HL-60 (cell line): ENCODE measurements around the gene GUCD1.
"Not testable (repeated sequence)": the region's sequence is repeated elsewhere in the genome, so short reads cannot be mapped to it uniquely, and the experiment has no call there.

ENCODE experiments used
- DNase-seq, 2 experiments: peaks; one replicate each; pipeline ENCODE4 v3.0.0-alpha.2; 2010 to 2020; ENCODE audit warnings: low read depth in 1 of 2, low spot score in 1 of 2
- H3K27ac ChIP-seq: fragments of 250-450 bp; sonication (Bioruptor Pico); replicated peaks from 2 replicates; pipeline ENCODE4 v1.5.1; 2020; ENCODE audit warnings: mild to moderate bottlenecking, moderate library complexity
- H3K27me3 ChIP-seq: fragments of 250-450 bp; sonication (Bioruptor Pico); 2 replicates; pipeline ENCODE4 v1.5.1; 2021; ENCODE audit warnings: mild to moderate bottlenecking, moderate library complexity; ENCODE audit not compliant: insufficient read depth, poor library complexity, severe bottlenecking
- H3K4me3 ChIP-seq: replicated peaks from 2 replicates; pipeline ENCODE4 v1.5.1; 2011; ENCODE audit warnings: mild to moderate bottlenecking, control low read depth, low read length; ENCODE audit not compliant: insufficient read depth
- GABPA ChIP-seq: IDR thresholded peaks from 2 replicates; pipeline ENCODE4 v1.6.1; 2012; ENCODE audit warnings: low read depth
- POLR2AphosphoS5 ChIP-seq: IDR thresholded peaks from 2 replicates; pipeline ENCODE4 v1.6.1; 2012; ENCODE audit warnings: low read depth
- REST ChIP-seq: IDR thresholded peaks from 2 replicates; pipeline ENCODE4 v1.6.1; 2012; ENCODE audit warnings: low read depth; ENCODE audit not compliant: insufficient replicate concordance
- SPI1 ChIP-seq: IDR thresholded peaks from 2 replicates; pipeline ENCODE4 v1.6.1; 2012; ENCODE audit warnings: low read depth, mild to moderate bottlenecking, borderline replicate concordance
- long read RNA-seq: library from polyadenylated mRNA; unstranded; transcript quantifications from one replicate; pipeline ENCODE4 v2.0.0, GENCODE V29; 2020
- TF ChIP-seq, protein P1 (sequence below): IDR thresholded peaks from one replicate; pipeline ENCODE4 v1.5.1; 2011; ENCODE audit warnings: low read length, control low read depth, inconsistent platforms; ENCODE audit not compliant: insufficient read depth

The GUCD1 gene
- long read RNA-seq, transcript GUCD1-206 (6 exons, 3,613 nt) = major isoform, 32 of 73 reads
- long read RNA-seq, transcript GUCD1-203 (6 exons, 1,606 nt) = minor isoform, 13 of 73 reads
- long read RNA-seq, partial matches to known transcripts = 0 of 73 reads
- long read RNA-seq, other reads (novel, unspliced or antisense) = 22 of 73 reads

DNA sequence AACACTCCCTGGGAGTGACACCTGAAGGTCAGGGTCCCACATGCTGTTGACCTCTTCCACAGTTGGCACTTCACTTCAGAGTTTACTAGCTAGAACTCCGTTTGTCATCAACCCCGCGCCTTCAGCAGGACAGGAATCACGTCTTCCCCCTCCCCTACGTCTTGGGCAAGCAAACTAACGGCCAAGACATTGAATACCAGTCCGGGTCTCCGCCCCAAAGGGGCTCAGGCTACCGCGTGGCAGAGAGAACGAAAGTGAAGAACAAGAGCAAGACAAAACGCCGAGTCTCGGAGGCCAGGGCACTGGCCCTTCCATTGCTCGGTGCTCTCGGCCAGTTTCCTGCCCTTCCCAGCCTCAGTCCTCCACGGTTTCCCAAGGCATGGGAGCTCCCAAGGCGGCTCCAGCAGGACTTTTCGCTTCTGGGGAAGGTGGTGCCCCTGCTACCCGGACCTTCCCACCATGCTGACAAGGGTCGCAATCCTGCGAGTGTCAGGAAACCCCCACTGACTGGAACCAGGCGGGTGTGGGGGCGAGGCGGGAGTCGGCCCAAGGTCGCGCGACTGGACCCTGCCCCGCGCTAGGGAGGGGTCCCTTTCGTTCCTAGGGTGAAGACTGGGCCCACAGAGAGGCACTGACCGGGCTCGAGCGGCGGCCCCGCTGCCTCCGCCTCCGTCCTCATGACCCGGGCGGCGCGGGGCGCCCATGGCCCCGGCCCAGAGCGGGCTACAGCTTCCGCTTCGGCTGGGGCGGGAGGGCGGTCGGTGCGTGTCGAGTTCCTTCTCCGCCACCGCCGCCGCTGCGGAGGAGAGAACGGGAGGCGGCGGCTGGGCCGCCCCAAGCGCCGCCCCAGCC lies at the start of gene GUCD1:
Gene GUCD1 (minus strand): TSS at position 826 of the 852 bp plus-strand sequence. CDS start 147 bp downstream, at position 679.
- peak; percentile 63; the same call in 1 of the 2 replicates for TF ChIP-seq POLR2AphosphoS5
- TF ChIP-seq, protein P1, sequence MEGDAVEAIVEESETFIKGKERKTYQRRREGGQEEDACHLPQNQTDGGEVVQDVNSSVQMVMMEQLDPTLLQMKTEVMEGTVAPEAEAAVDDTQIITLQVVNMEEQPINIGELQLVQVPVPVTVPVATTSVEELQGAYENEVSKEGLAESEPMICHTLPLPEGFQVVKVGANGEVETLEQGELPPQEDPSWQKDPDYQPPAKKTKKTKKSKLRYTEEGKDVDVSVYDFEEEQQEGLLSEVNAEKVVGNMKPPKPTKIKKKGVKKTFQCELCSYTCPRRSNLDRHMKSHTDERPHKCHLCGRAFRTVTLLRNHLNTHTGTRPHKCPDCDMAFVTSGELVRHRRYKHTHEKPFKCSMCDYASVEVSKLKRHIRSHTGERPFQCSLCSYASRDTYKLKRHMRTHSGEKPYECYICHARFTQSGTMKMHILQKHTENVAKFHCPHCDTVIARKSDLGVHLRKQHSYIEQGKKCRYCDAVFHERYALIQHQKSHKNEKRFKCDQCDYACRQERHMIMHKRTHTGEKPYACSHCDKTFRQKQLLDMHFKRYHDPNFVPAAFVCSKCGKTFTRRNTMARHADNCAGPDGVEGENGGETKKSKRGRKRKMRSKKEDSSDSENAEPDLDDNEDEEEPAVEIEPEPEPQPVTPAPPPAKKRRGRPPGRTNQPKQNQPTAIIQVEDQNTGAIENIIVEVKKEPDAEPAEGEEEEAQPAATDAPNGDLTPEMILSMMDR = no peak
- peak; percentile 24 for TF ChIP-seq REST
- no peak for TF ChIP-seq GABPA
- TF ChIP-seq SPI1 = no peak
- DNase-seq = peak; percentile 57 to 68
- peak within 1 kb of the TSS; percentile 98 for H3K4me3 ChIP-seq
- H3K27ac ChIP-seq = peak within 1 kb of the TSS; percentile 98
- H3K27me3 ChIP-seq = no peaks in the 10 kb centered on the region

- H3K4me3 ChIP-seq = peak overlapping the region; percentile 35
- peak overlapping the region; percentile 85 for H3K27ac ChIP-seq
- not testable (repeated sequence) for H3K27me3 ChIP-seq
- peak in 1 of 2 experiments; percentile 71 for DNase-seq
Observed at GRCh38 chr22:24603770-24604629, 49.1 kb upstream of the GUCD1 start.

DNA sequence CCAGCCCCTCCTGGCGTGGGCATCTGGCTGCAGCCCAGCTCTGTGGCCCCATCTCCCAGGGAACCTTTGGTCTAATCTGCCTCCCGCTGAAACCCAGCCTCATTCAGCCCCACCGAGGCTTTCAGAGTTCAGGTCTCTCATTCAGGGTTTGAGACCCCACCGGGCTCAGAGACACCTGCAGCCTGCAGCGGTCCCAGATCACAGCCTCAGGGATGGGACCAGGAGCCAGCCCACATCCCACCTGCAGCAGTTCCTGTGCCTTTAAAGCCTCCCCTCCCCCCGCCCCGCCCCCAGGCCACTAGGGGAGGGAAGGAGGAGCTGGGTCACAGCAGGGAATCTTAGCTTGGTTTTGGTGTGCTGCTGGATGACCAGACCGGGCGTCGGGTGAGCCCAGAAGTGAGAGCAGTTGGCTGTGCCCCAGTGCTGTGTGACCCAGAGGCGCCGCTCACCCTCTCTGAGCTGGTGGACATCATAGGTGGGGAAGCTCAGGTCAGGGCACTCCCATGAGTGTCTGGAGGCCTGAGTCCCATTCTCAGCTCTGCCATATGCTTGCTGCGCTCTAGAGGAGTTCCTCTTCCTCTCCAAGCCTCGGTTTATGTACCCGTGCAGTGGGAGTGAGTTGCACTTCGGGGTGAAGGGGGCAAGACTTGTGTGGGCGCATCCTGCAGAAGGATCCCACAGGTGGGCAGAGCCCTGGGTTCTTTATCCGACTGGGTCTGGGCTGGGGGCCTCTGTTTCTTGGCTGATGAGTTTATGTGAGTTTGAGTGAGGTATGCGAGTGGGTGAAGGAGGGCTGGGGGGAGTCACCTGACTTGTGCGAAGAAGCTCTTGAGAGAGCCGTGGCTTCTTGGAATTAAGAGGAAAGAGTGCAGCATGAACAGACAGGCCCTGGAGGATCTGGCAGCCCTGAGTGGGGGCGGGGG lies 48.2 kb upstream of the GUCD1 start, which contains the start of gene GGT1:
Gene GGT1 (plus strand): TSS at position 347 of the 923 bp plus-strand sequence. CDS start 7,889 bp downstream, outside the sequence.
- not testable (repeated sequence) for H3K27me3 ChIP-seq
- Histone ChIP-seq H3K27ac (peak within 1 kb of the TSS; percentile 85), H3K4me3 (peak within 1 kb of the TSS; percentile 35)
- DNase-seq = peak in 1 of 2 experiments; percentile 45
- peak; percentile 29; the same call in 1 of the 2 replicates for TF ChIP-seq SPI1

GRCh38 chr22:24602105-24602749 lies 47.3 kb upstream of the GUCD1 start:
- DNase-seq, H3K27me3 ChIP-seq, H3K4me3 ChIP-seq: not testable (repeated sequence)
- peak overlapping the region; percentile 85 for H3K27ac ChIP-seq

DNA sequence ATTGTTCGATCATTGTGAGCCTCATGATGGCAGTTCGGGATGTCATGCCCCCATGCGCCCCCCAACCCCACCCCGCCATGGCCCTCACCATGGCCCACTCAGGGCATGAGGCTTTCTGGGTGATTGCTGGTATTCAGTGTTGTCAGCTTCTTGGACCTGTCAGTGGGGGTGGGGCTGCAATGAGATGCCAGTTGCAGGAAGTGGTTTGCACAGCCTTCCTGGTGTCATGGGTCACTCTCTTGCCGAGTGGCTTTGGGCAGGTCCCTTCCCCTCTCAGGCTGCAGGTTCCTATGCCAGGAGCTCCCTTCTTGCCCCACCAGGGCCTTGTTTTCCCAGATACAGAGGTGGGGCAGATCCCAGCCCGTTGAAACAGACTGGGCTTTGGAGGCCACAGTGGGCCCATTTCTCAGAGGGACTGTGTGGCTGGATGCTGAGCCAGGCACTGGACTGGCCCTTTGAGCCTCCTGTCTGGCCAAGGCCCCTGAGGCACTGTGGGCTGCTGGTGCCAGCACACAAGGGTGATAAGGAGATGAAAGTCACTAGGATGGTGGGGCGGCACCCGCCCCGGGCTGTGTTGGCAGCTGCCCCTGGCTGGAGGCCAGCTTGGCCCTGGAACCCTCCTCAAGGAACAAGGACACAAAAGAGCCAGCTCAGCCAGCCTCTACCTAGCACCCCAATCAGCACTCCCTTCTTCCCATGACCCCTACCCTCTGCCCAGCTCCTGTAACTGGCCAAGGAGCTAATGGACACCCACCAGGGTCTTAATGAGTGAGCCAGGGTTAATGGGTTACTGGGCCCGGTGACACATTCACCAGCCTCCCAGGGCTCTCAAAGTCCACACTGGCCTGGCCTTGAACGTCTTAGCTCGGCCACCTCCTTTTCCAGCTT lies 46.5 kb upstream of the GUCD1 start:
- peak overlapping the region; percentile 85 for H3K27ac ChIP-seq
- TF ChIP-seq POLR2AphosphoS5 = peak; percentile 27; the same call in 1 of the 2 replicates
- TF ChIP-seq GABPA = no peak
- 0 out of 2 replicates have a peak, but pooled peaks have one; percentile 17 for TF ChIP-seq SPI1
- no peak for TF ChIP-seq REST
- TF ChIP-seq, protein P1 = no peak

More for the DNA sequence above, 46.5 kb upstream of the GUCD1 start:
- DNase-seq = peak in 1 of 2 experiments; percentile 90
- Histone ChIP-seq H3K27me3 (no peaks in the 10 kb centered on the region), H3K4me3 (no peak overlapping the region)
